ENCODE results near the gene OR5W2. TPM values are rescaled to one million over a fixed set of nuclear protein-coding genes. Genes with fewer than 3 reads are reported as not detected.
"Not testable (repeated sequence)": the region's sequence is repeated elsewhere in the genome, so short reads cannot be mapped to it uniquely, and the experiment has no call there.

OR5W2 gene
- total and polyA plus RNA-seq, 4 donors, result not detected

DNA sequence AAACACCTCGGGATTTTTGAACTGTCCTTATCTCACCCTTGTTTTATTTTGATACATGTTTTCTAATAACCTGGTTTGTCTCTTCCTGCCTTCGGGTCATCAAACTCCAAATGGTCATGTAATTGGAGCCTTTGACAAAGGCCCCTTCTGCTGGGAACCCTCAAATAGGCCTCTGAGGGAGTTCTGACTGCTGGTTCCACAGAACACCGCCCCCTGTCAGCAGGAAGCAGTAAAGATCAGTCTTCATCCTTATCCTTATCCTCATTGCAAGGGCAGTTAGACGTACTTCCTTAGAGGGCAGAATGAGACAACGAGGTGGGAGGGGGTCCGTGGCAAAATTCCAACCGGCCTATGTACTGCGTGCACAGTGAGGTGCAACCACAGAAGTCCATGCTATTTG is 19.2 kb downstream of the OR5W2 start:
- Histone ChIP-seq H3K9me3 (ENCODE audit: control insufficient read depth in 4 of 4, low read length in 3 of 4) (peaks cover 0 to 2% (median 0%) of the 10 kb centered on the region in 4 donors), H3K27ac (ENCODE audit: low read depth in 1 of 2, low read length in 2 of 2) (no peak overlapping the region), H3K27me3 (ENCODE audit: control insufficient read depth in 4 of 4, insufficient read depth in 4 of 4, low read length in 3 of 4) (peaks cover 0 to 3% (median 0%) of the 10 kb centered on the region in 4 donors), H3K4me3 (ENCODE audit: low read depth in 1 of 3, low read length in 3 of 3) (no peak overlapping the region), H3K9ac (ENCODE audit: low read depth in 1 of 2, low read length in 2 of 2) (no peak overlapping the region), H3K36me3 (ENCODE audit: control insufficient read depth in 4 of 4, insufficient read depth in 3 of 4, low read depth in 1 of 4, low read length in 3 of 4) (no peaks in the 10 kb centered on the region), H3K4me1 (ENCODE audit: control insufficient read depth in 4 of 4, insufficient read depth in 4 of 4, low read length in 3 of 4) (no peaks in the 10 kb centered on the region)
- no peak for DNase-seq (ENCODE audit: low spot score)
- TF ChIP-seq, protein P1, sequence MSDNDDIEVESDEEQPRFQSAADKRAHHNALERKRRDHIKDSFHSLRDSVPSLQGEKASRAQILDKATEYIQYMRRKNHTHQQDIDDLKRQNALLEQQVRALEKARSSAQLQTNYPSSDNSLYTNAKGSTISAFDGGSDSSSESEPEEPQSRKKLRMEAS (IDR thresholded peaks at IDR 0.05), result no peak
- no peak for TF ChIP-seq NR2F2 (IDR thresholded peaks at IDR 0.05)
- WGBS, result 52% methylated on average over 8 of the region's 8 CpGs

DNA sequence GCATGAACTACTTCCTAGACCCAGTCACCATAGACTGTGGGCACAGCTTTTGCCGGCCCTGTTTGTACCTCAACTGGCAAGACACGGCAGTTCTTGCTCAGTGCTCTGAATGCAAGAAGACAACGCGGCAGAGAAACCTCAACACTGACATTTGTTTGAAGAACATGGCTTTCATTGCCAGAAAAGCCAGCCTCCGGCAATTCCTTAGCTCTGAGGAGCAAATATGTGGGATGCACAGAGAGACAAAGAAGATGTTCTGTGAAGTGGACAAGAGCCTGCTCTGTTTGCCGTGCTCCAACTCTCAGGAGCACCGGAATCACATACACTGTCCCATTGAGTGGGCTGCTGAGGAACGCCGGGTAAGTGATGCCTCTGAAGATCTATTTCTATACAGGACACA is 28.9 kb downstream of the OR5W2 start:
- 83% methylated on average over 9 of the region's 9 CpGs for WGBS
- not testable (repeated sequence) for H3K27me3 ChIP-seq (ENCODE audit: control insufficient read depth in 4 of 4, insufficient read depth in 4 of 4, low read length in 3 of 4); H3K4me1 ChIP-seq (ENCODE audit: control insufficient read depth in 4 of 4, insufficient read depth in 4 of 4, low read length in 3 of 4); DNase-seq (ENCODE audit: low spot score); H3K9me3 ChIP-seq (ENCODE audit: control insufficient read depth in 4 of 4, low read length in 3 of 4); H3K36me3 ChIP-seq (ENCODE audit: control insufficient read depth in 4 of 4, insufficient read depth in 3 of 4, low read depth in 1 of 4, low read length in 3 of 4); H3K4me3 ChIP-seq (ENCODE audit: low read depth in 1 of 3, low read length in 3 of 3); H3K9ac ChIP-seq (ENCODE audit: low read depth in 1 of 2, low read length in 2 of 2); H3K27ac ChIP-seq (ENCODE audit: low read depth in 1 of 2, low read length in 2 of 2)

DNA sequence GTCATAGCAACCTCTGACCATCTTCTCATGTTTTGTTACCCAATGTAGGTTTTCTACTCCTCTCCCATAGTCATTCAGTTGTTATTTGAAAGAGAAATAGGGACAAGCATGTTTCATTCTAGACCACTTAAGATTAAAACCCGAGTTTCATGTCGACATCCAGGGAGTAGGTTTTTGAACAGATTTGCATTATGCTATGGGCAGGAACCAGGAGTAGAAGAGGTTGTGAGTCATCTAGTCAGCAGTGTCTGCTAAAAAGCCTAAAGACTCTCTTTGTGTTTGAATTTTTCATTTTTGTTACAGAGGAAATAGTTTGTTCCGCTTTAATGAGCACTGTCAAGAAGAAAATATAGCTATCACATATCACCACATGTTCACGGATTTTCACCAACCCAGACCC is 29.4 kb downstream of the OR5W2 start:
- H3K4me3 ChIP-seq (ENCODE audit: low read depth in 1 of 3, low read length in 3 of 3); H3K4me1 ChIP-seq (ENCODE audit: control insufficient read depth in 4 of 4, insufficient read depth in 4 of 4, low read length in 3 of 4): not testable (repeated sequence)

DNA sequence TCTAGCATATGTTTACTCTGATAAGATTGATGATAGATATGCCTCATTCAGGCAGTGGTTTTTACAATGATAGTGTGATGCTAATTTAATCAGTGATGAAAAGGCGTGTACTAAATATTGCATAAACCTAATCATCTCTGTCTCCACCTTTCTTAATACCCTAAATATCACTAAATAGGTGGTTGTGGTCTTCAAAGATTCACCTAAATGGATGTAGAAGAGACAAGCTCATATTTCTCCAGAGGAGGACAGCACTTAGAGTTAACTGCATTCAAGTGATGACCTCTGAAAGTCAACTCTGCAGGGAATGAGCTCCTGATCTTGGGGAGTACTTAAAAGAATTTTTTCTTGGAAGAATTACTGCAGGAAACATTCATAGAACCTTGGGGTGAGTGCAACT is 31.4 kb downstream of the OR5W2 start, which contains the start of gene TRIM51:
Gene TRIM51, plus strand, starts transcription at position 301 of the 400 bp plus-strand sequence. CDS start 2,132 bp downstream, outside the sequence.
- H3K4me1 ChIP-seq (ENCODE audit: control insufficient read depth in 4 of 4, insufficient read depth in 4 of 4, low read length in 3 of 4); DNase-seq (ENCODE audit: low spot score); H3K9ac ChIP-seq (ENCODE audit: low read depth in 1 of 2, low read length in 2 of 2); H3K9me3 ChIP-seq (ENCODE audit: control insufficient read depth in 4 of 4, low read length in 3 of 4); H3K36me3 ChIP-seq (ENCODE audit: control insufficient read depth in 4 of 4, insufficient read depth in 3 of 4, low read depth in 1 of 4, low read length in 3 of 4); H3K27ac ChIP-seq (ENCODE audit: low read depth in 1 of 2, low read length in 2 of 2); H3K4me3 ChIP-seq (ENCODE audit: low read depth in 1 of 3, low read length in 3 of 3); H3K27me3 ChIP-seq (ENCODE audit: control insufficient read depth in 4 of 4, insufficient read depth in 4 of 4, low read length in 3 of 4): not testable (repeated sequence)
- 59% methylated on average over 1 of the region's 1 CpG for WGBS

More for the DNA sequence above, 29.4 kb downstream of the OR5W2 start:
- not testable (repeated sequence) for DNase-seq (ENCODE audit: low spot score); H3K9me3 ChIP-seq (ENCODE audit: control insufficient read depth in 4 of 4, low read length in 3 of 4); H3K27me3 ChIP-seq (ENCODE audit: control insufficient read depth in 4 of 4, insufficient read depth in 4 of 4, low read length in 3 of 4); H3K9ac ChIP-seq (ENCODE audit: low read depth in 1 of 2, low read length in 2 of 2); H3K36me3 ChIP-seq (ENCODE audit: control insufficient read depth in 4 of 4, insufficient read depth in 3 of 4, low read depth in 1 of 4, low read length in 3 of 4); H3K27ac ChIP-seq (ENCODE audit: low read depth in 1 of 2, low read length in 2 of 2)
- WGBS, result 77% methylated on average over 4 of the region's 4 CpGs

DNA sequence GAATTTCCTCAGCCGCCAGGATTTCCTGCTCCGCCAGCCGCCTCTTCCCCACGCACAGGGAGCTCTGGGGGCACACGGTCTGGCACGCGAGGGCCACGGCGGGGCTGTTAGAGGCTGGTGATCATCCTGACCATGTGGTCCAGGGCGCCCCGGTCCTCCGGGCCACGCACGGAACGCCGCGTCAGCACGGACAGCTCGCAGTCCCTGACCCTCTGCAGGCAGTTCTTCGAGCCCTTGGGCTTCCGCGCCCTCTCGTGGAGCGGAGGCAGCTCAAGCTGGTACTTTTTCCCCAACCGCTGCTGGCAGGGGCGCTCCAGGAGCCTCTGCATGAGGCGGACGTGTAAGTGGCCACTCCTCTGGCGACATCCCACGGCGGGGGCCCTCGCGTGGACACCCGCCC is 41.2 kb downstream of the OR5W2 start:
- DNase-seq (ENCODE audit: low spot score); H3K36me3 ChIP-seq (ENCODE audit: control insufficient read depth in 4 of 4, insufficient read depth in 3 of 4, low read depth in 1 of 4, low read length in 3 of 4): not testable (repeated sequence)
- 21% methylated on average over 34 of the region's 34 CpGs for WGBS

DNA sequence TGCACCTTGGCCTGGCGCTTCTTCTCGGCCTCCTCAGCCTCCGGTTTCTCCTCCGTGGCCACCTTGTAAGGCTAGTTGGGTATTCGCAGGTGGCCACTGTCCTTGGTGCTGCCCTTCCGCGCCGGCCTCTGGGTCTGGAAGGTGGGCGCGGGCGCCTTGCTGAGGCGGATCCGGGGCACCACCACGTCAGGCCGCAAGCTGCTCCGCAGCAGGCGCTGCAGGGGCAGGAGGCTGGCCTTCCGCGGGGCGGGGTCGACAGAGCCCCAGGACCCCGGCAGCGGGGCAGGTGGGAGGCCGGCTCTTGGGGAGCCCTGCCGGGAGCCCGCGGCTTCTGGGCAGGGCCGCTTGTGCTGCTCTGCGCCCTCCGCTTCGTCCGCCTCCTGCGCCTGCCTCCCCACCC is 41.7 kb downstream of the OR5W2 start:
- not testable (repeated sequence) for H3K27me3 ChIP-seq (ENCODE audit: control insufficient read depth in 4 of 4, insufficient read depth in 4 of 4, low read length in 3 of 4); DNase-seq (ENCODE audit: low spot score); H3K4me1 ChIP-seq (ENCODE audit: control insufficient read depth in 4 of 4, insufficient read depth in 4 of 4, low read length in 3 of 4); H3K9me3 ChIP-seq (ENCODE audit: control insufficient read depth in 4 of 4, low read length in 3 of 4); H3K27ac ChIP-seq (ENCODE audit: low read depth in 1 of 2, low read length in 2 of 2); H3K4me3 ChIP-seq (ENCODE audit: low read depth in 1 of 3, low read length in 3 of 3); H3K9ac ChIP-seq (ENCODE audit: low read depth in 1 of 2, low read length in 2 of 2); H3K36me3 ChIP-seq (ENCODE audit: control insufficient read depth in 4 of 4, insufficient read depth in 3 of 4, low read depth in 1 of 4, low read length in 3 of 4)
- 18% methylated on average over 33 of the region's 33 CpGs for WGBS

More for the DNA sequence above, 41.2 kb downstream of the OR5W2 start:
- not testable (repeated sequence) for H3K4me3 ChIP-seq (ENCODE audit: low read depth in 1 of 3, low read length in 3 of 3); H3K9me3 ChIP-seq (ENCODE audit: control insufficient read depth in 4 of 4, low read length in 3 of 4); H3K27me3 ChIP-seq (ENCODE audit: control insufficient read depth in 4 of 4, insufficient read depth in 4 of 4, low read length in 3 of 4); H3K9ac ChIP-seq (ENCODE audit: low read depth in 1 of 2, low read length in 2 of 2); H3K27ac ChIP-seq (ENCODE audit: low read depth in 1 of 2, low read length in 2 of 2); H3K4me1 ChIP-seq (ENCODE audit: control insufficient read depth in 4 of 4, insufficient read depth in 4 of 4, low read length in 3 of 4)

DNA sequence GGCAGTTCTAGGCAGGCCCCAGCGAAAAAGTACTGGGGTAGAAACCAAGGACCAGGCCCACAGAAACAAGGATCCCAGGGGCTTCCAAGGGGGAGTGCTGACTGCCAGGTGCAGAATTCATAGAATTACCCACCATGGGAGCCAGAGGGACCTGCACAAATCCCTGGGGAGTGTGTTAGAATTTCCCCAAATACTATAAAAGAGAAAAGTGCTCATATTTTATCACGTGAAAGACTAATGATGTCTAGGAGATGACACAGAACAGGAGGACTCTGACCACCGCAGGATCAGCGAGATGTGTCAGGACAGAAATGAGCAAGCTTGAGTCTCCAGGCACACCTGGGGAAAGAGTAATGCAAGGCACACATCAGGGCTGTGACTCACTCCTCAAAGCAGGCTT is 47.0 kb downstream of the OR5W2 start:
- DNase-seq (ENCODE audit: low spot score); H3K36me3 ChIP-seq (ENCODE audit: control insufficient read depth in 4 of 4, insufficient read depth in 3 of 4, low read depth in 1 of 4, low read length in 3 of 4); H3K9me3 ChIP-seq (ENCODE audit: control insufficient read depth in 4 of 4, low read length in 3 of 4); H3K27ac ChIP-seq (ENCODE audit: low read depth in 1 of 2, low read length in 2 of 2); H3K9ac ChIP-seq (ENCODE audit: low read depth in 1 of 2, low read length in 2 of 2); H3K4me1 ChIP-seq (ENCODE audit: control insufficient read depth in 4 of 4, insufficient read depth in 4 of 4, low read length in 3 of 4); H3K27me3 ChIP-seq (ENCODE audit: control insufficient read depth in 4 of 4, insufficient read depth in 4 of 4, low read length in 3 of 4); H3K4me3 ChIP-seq (ENCODE audit: low read depth in 1 of 3, low read length in 3 of 3): not testable (repeated sequence)
- WGBS, result 75% methylated on average over 4 of the region's 4 CpGs

All from liver (tissue), 9 donors.